HG03469 (cell line): Measurements from ENCODE around the gene KCNG2.
"Not testable (repeated sequence)": the region's sequence is repeated elsewhere in the genome, so short reads cannot be mapped to it uniquely, and the experiment has no call there.

Experiments
- ATAC-seq: cut with Tn5 transposase; IDR thresholded peaks from one replicate; pipeline ENCODE4 v1.9.1; 2021; ENCODE audit warnings: mild to moderate bottlenecking, moderate library complexity, moderate number of reproducible peaks; ENCODE audit not compliant: unreplicated experiment

KCNG2 gene

DNA sequence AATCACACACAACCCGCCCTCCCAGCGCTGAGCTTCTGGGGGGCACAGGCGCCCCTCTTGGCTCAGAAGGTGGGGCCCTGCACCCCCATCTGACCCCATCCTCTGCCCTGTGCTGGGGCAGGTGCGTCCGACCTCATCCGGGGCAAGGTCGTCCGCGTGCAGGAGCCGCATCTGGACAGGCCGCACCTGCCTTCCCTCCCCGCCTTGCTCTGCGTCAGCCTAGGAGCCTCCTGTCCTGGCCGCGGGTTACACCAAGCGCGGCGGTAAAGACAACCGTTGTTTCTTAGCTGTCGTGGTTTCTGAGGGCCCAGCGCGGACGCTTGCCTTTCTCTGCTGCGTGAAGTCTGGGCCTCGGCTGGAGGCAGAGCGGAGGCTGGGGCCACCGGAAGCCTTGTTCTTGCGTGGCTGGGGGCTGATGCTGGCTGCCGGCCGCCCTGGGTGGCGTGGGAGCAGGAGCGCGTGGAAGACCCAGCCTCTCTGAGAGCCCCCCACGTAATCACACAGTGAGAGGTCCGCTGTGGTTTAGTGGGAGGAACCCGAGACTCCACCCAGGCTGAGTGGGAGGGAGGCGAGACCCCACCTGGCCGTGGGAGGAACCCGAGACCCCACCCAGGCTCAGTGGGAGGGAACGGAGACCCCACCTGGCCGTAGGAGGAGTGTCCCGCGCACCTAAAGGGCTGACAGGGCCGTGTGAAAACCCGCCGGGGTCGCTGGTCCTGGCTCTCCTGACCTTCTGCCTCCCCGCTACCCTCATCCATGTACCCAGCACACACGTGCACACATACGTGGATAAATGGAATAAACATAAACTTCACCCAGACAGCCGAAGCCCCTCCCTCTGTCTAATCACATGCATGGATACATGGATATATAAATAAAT lies 51.8 kb downstream of the KCNG2 start:
- no peak for ATAC-seq

DNA sequence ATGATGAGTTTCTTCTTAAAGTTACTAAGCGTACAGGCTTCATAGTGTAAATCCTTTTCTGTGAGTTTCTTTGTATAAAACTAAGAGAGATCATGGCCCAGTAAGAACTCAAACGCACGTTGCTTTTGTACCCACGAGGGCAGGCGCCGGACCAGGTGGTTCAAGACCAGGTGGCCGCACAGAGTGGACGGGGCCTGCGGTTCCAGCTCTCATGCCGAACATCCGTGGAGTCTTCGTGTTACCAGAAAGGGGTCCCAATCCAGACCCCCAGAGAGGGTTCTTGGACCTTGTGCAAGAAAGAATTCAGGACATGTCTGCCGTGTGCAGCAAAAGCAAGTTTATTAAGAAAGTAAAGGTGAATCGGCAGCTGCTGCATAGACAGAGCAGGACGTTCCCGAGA lies 53.0 kb downstream of the KCNG2 start:
- ATAC-seq = no peak

GRCh38 chr18:79851489-79851888 lies 53.8 kb downstream of the KCNG2 start:
- ATAC-seq = no peak

DNA sequence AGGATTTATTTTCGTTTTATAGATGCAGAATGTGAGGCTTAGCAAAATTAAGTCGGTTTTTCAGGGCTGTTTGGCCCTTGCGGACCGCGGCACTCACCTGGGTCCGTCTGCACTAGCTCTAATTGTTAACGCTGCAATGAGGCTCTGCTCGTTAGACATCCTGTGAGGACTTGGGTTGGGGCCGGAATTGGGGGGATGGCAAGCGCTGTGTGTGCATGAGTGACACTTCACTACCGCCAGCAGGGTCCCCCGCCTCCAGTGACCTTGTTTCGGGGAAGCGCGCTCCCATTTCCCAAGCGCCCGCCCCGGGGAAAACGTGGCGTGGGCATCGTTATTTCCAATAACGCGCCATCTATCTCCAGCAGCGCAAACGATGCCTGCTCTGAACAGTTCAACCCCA lies 54.2 kb downstream of the KCNG2 start:
- ATAC-seq = no peak

GRCh38 chr18:79852561-79853302 lies 55.0 kb downstream of the KCNG2 start:
- ATAC-seq = no peak

DNA sequence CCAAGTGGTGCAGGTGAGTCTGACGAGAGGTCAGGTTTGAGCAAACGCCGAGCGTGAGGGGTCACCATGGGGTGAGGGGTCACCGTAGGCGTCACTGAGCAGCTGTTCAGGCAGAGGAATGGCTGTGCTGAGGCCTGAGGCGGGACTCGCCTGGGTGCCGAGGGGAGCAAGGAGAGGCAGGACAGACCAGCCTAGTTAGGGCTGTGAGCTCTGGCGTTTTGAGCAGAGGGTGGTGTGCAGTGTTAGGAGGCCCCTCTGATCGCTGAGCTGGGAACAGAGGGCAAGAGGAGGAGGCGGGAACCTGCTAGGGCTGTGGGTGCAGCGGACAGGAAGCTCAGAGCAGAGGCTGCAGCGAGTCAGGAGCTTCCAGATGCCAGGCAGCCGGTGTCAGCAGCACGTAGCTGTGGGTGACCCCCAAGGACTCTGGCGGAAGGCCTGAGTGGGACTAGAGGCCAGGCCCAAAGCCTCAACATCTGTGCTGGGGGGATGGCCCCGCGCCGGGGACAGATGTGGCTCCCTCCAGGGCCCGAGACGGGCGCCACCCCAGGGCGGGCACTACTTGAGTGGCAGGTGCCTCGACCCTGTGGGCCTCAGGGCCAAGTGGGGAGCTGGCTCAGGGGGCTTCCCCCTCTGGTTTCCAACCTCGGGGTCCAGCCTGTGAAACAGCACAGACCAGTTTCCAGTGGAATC lies 55.7 kb downstream of the KCNG2 start:
- no peak for ATAC-seq

GRCh38 chr18:79853993-79854364 lies 56.2 kb downstream of the KCNG2 start:
- no peak for ATAC-seq

DNA sequence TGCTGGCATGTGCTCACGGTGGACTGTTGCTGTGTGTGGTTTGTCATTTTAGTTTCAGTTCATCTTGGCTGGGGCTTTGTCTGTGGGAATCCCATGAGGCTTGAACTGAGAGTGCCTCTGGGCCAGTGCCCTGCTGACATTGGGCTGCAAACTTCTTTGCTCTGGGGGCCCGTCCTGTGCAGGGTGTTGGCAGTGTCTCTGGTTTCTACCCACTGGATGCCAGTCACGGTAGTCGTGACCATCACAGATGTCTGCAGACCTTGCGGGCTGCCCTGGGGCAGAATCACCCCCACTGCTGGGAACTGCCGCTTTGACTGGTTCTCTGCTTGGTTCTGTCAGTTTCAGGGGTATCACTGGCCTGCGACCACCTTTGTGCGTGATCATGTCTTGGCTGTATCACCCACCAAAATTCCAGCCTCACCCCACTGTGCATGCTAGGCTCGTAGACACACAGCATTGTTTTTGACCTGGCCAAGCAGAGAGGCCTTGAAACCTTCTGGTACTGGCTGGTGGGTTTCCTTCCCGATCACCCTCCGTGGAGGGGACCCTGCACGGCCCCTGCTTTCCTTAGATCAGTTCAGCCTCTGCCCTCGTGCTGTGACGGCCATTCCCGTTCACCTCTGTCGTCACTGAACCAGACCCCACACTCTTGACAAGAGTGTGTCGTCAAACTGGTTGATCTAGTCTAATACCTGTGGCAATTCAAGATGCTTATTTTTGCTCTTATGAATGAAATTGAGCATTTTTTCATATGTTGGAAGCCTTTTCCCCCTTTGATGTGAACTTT lies 57.6 kb downstream of the KCNG2 start:
- ATAC-seq = peak; percentile 86

GRCh38 chr18:79856119-79857007 lies 58.6 kb downstream of the KCNG2 start:
- ATAC-seq = no peak

- ATAC-seq = no peak
Observed at GRCh38 chr18:79857082-79857671, 59.4 kb downstream of the KCNG2 start.

DNA sequence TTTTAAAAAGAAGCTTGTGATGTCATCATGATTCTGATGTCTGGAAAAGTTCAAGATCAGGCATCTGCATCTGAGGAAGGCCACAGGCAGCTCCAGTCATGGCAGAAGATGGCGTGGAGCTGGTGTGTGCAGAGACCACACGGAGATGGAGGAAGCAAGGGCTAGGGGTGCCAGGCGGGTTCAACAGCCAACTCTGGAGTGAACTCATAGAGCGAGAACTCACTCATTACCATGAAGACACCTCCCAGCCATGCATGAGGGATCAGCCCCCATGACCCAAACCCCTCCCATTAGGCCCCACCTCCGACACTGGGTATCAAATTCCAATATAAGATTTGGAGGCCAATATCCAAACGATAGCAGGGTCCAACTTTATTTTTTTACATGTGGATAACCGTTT lies 61.6 kb downstream of the KCNG2 start:
- ATAC-seq = no peak

GRCh38 chr18:79861687-79862086 lies 63.9 kb downstream of the KCNG2 start:
- no peak for ATAC-seq

DNA sequence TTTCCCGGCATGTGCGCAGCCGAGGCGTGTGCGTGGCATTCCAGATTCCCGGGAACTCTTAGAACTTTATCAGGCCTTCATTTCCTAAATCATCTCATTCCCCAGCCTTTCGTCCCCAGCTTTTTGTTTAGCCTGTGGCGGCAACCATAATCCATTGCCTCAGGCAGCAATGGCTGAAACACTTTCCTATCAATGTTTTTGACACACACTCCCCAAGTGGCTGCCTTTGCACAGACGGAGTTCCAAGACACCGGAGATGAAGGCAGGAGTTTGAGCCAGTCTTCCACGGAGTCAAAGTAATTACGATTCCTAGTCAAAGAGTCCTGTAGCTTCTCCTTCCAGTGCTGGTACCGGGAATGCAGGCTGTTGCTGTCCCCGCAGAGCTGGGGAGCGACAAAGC lies 64.8 kb downstream of the KCNG2 start:
- ATAC-seq = no peak

DNA sequence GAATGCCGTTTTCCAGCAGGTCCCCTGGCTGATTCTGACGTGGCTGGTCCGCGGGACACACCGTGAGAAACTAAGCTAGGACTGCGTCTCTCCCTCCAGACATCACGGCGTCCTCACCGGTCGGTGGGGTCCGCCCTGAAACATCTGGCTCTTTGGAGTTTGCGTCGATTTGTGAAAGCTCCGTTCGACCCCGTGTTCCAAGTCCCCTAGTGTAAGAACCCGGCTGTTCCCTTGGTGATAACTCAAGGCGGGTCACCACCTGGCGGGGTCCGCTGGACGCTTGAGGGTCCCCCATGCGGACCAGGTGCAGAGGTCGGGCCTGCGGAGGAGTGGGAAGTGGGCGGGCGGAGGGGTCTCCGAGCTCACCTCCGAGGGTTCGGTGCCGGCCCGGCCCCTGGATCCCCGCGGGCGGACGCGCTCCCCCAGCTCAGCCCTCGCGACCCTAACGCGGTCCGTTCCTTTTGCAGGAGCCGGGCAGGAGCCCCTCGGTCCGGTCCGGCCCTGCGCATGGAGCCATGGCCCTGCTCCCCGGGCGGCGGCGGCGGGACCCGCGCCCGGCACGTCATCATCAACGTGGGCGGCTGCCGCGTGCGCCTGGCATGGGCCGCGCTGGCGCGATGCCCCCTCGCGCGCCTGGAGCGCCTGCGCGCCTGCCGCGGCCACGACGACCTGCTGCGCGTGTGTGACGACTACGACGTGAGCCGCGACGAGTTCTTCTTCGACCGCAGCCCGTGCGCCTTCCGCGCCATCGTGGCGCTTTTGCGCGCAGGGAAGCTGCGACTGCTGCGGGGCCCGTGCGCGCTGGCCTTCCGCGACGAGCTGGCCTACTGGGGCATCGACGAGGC lies 65.6 kb downstream of the KCNG2 start:
- no peak for ATAC-seq

GRCh38 chr18:79864006-79864725 lies 66.4 kb downstream of the KCNG2 start:
- ATAC-seq = no peak

GRCh38 chr18:79864955-79865354 lies 67.2 kb downstream of the KCNG2 start:
- ATAC-seq = not testable (repeated sequence)

DNA sequence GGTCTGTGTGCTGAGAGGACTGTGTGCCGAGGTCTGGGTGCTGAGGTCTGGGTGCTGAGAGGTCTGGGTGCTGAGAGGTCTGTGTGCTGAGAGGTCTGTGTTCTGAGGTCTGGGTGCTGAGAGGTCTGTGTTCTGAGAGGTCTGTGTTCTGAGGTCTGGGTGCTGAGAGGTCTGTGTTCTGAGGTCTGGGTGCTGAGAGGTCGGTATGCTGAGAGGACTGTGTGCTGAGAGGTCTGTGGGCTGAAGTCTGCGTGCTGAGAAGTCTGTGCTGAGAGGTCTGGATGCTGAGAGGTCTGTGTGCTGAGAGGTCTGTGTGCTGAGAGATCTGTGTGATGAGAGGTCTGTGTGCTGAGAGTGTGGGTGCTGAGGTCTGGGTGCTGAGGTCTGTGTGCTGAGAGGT lies 68.2 kb downstream of the KCNG2 start:
- ATAC-seq = not testable (repeated sequence)
